HG03066 (cell line): ENCODE measurements around the gene NRXN2.

Experiments
- ATAC-seq: cut with Tn5 transposase; IDR thresholded peaks from one replicate; pipeline ENCODE4 v1.9.1; 2021; ENCODE audit warnings: low read depth; ENCODE audit not compliant: unreplicated experiment

Gene NRXN2

DNA sequence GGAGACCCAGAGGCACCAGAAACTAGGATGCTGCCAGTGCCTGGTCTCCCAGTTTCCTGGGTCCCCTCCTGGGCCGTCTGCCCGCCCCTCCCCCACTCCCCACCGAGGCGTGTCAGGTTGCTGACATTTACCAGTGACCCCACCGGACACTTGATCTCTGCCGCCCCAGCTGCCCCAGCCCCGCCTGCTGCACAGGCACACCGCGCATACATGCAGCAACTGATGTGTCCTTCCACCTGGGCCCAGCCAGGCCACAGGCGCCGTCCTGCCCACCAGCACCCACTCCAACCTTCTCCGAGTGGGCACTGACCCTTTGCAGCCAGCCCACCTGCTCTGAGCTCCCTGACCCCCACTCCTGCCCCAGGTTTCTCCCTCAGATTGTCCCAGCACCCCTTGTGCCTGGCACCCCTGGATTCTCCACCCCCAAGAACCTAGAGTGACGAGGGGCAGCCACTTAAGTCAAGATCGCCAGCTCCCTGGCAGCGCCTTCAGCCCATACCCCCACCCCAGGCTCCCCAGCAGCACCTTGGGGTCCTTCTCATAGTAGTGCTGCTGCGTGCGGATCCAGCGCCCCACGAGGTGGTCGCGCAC is 36.2 kb upstream of the NRXN2 start:
- ATAC-seq, result no peak

DNA sequence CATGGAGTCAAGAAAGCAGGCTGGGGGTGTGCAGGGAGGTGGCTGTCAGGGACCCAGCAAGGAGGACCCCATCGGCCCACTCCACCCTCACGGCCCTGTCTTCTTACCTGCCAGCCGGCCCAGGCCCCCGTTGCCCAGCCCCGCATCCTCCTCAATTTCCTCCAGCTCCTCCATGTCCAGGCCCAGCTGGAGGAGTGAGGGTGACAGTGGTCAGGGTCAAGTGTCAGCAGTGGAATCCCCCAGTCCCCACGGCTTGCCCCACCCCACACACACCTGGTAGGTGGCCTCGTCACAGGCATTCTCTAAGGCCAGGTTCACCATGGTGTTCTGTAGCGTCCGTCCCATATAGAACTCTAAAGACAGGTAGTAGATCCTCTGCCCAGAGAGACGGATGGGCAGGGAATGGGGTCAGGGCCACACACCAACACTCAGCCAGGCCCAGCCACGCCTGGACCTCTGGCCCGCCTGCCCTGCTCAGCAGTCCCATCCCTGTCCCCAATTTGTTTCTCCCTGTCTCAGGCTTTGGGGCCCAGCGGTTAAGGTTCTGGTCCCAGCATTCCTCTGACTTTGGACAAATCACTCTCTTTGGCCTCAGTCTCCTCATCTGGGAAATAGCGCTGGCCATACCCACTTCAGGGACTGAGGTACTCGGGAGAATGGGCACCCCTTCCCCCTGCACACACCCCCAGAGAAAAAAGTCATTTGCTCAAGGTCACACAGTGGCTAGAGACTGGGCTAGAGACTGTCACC is 35.5 kb upstream of the NRXN2 start:
- no peak for ATAC-seq

GRCh38 chr11:64757549-64758329 is 34.7 kb upstream of the NRXN2 start:
- no peak for ATAC-seq

DNA sequence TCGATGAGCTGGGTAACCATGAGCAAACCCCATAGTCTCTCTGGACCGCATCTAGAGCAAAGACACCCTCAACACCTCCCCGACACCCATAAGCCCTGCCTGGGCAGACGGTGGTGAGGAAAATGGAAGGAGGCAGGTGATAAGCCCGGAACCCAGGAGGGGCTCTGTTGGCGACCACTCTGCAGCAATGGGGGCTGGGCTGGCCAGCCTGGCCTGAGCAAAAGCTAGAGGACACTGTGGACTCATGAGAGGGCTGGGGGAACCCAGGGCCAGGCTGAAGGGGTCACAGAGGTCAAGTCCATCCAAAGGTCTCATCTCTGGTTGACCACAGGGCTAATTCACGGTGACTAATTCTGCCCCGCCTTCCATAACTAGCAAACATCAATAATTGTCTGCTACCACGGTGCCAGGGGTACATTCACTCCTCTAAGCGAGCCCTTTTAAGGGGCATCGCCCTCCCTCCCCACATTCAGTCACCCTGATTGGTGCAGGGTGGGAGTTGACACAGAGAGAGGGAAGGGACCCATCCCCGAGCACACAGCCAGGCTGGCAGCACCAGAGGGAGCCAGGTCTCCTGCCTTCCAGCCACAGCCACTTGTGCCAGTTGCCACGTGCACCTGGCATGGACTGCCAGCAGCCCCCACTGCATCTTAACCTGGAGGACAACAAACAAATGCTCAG is 32.8 kb upstream of the NRXN2 start:
- ATAC-seq, result no peak

GRCh38 chr11:64754919-64755662 is 32.1 kb upstream of the NRXN2 start:
- ATAC-seq, result no peak

- ATAC-seq, result no peak
Observed at GRCh38 chr11:64754124-64754918, 31.3 kb upstream of the NRXN2 start.

DNA sequence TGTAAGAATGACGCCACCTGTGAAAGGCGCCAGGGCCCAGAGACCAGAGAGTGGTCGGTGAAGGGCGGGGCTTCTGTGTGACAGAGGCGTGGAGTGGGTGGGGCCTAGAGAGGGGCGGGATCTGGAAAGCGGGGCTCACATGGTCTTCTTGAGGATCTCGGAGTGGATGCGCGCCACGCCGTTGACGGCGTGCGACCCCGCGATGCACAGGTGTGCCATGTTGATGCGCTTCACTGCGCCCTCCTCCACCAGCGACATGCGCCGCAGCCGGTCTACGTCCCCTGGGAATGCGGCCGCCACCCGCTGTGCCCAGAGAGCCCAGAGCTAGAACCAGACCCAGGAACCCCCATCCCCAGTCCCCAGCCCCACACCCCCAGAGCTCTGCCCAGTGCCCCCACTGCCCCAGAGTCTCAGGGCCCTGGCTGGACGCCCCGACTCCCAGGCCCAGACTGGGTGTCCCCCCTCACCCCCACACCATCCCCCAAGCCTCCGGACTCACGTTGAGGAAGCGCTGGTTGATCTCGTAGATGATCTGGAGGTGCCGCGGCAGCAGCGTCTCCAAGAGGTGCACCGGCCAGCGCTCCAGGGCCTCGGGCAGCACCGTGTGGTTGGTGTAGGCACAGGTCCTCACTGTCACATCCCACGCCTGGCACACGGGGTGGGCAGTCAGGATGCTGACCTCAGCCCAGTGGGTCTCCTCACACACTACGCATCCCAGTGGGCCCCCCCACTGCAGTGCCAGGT is 30.6 kb upstream of the NRXN2 start:
- no peak for ATAC-seq

- ATAC-seq, result no peak
Observed at GRCh38 chr11:64753019-64753379, 30.0 kb upstream of the NRXN2 start.

DNA sequence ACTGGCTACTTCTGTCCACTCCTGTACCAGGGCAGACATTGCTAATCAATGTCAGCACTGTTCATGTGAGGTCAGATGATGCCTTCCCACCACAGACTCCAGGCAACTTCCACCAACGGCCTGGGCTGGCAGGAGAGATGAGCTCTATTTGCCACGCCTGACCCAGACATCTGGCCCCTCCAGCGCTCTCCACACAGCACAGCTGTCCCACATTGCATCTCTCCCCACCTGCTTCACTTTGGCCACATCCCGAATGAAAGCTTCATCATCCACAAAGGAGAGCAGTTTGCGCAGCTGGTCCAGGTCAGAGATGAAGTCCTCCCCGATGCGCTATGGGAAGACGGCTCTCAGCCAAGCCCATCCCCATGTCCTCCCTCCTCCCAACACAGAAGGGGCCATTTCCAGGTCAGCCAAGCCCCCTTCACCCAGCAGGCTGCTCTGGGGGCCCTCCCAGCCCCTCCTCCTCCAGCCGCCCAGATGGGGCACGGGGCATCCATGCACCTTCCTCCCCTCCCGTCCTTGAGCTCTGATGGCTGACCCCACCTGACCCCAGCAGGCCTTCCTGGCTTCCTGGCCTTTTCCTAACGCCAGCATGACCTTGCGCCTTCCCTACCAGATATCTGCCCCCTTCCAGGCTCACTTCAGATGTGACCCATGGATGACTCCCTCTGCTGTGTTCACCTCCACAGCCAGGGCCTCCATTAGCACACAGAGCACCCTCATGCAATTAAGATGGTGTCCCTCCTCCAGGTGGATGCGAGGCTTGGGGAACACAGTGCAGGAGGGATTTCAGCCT is 29.4 kb upstream of the NRXN2 start:
- ATAC-seq, result no peak

- no peak for ATAC-seq
Observed at GRCh38 chr11:64751580-64751979, 28.6 kb upstream of the NRXN2 start.

GRCh38 chr11:64751136-64751535 is 28.1 kb upstream of the NRXN2 start:
- ATAC-seq, result no peak

DNA sequence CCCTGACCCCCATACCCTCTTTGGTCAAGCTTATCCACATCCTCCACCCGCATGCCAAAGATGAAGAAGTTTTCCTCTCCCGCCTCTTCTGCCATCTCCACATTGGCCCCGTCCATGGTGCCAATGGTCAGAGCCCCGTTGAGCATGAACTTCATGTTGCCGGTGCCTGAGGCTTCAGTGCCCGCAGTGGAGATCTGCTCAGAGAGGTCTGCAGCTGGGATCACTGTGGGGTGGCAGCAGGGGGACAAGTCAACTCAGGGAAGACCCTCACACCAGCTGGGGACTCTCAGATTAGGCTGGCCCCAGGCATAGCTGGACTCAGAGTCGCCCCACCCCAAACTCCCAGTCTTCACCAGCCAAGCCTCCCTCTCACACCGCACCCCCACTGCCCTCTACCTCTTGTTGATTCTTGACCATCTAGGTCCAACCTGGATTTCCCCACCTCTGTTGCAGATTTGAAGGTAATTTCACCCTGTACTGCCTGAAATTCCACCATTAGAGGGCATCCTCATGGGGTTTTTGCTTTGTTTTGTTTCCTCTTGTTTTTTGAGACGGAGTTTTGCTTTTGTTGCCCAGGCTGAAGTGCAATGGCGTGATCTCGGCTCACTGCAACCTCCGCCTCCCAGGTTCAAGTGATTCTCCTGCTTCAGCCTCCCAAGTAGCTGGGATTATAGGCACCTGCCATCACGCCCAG is 27.5 kb upstream of the NRXN2 start:
- ATAC-seq, result no peak

DNA sequence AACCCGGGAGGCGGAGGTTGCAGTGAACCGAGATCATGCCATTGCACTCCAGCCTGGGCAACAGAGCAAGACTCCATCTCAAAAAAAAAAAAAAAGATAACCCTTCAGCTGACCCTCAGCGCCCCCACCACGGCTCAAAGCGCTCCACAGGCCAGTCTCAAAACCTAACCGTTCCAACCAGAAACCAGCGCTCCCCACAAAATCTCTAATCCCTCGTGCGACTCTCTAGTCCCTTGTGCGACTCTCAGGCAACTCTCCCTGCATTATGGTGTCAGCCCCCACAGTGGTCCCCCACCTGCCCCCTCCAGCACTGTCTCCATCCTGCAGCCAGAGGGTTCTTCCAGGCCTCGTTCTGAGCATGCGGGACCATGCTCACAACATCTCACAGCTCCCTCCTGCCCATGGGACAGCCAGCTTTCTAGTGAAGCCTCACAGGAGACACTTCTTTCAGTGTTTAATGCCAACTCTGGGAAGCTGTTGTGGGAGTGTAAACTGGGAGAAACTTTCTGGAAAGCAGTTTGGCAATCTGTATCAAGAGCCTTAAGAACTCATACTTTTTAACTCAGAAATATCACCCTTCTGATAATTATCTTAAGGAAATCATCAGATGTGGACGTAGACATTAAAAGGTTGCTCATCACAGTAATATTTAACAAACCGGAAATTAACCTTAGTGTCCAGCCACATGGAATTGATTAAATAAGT is 25.1 kb upstream of the NRXN2 start:
- ATAC-seq, result no peak

- no peak for ATAC-seq
Observed at GRCh38 chr11:64746486-64746885, 23.5 kb upstream of the NRXN2 start.

DNA sequence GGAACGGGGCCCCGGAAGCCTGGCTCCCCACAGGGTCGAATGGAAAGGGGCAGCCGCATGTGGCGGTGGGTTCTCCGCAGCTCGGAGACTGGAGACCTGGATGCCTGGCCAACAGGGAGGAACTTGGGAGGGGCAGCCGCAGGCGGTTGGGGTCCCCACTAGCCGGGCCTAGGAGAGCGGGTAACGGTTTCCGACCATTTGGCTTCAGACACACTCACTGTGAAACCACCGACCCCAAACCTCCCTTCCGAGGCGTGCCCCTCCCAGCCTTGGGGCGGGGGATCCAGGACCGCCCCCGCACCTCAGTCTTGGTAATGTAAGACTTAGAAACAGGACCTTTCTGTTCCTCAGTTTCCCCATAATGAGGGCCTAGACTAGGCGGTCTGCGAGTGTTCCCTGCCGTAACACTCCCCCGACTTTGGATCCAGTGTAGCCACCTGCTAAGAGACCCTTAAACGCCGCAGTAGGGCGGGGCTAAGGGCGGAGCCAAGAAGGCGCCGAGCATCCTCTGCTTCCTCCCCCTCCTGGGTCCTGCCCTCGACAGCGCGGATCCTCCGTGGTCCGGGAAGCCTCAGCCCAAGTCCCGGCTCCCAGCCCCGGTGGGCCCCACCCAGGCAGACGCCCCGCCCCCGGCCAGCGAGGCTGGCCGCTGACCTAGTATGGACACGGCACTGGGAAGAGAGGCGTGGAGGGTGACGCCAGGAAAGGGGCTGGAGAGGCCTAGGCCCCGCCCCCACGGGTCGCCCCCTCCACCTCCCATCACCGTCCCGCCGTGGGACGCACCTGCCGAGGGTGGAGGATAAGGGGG is 22.7 kb upstream of the NRXN2 start:
- no peak for ATAC-seq

DNA sequence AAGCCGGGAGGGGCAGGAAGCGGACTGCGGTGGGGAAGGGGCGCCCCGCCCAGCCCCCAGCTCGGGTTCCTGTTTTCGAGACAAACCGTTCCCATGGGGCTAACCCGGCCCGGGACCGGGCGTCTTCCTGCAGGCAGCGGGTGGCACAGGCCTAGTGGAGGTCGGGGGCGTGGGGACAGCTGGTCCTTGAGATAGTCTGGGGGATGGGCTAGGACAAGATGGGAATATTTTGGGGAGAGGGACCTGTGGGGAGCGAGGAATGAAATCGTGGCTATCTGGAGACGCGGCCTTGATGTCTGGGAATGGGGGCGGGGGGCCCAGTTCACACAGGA is 22.2 kb upstream of the NRXN2 start:
- ATAC-seq, result no peak
